ENCODE data around the gene TPM2. TPM values are rescaled to one million over a fixed set of nuclear protein-coding genes. Genes with fewer than 3 reads are reported as not detected.
A peak's percentile ranks its signal among the peaks of the same experiment; 100 is the strongest.

Gene TPM2
- total RNA-seq, 1 donor from 2014 or later, result 174 TPM

DNA sequence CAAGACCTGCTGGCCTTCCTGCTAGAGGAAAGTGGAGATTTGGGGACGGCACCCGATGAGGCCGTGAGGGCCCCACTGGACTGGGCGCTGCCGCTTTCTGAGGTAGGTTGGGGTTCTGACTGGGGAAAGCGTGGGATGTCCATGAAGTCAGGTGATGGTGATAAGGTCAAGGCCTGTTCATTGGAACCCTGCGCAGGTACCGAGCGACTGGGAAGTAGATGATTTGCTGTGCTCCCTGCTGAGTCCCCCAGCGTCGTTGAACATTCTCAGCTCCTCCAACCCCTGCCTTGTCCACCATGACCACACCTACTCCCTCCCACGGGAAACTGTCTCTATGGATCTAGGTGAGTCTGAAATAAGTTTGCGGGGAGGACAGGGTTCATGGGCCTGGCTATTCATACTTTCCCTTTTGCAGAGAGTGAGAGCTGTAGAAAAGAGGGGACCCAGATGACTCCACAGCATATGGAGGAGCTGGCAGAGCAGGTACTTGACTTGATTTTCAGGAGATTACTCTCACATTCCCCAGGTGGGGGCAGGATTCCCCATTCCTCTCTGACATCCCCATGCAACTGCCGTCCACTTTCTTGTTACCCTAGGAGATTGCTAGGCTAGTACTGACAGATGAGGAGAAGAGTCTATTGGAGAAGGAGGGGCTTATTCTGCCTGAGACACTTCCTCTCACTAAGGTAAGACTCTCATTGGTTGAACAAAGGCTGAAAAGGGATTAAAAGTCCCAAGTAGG is 43.2 kb upstream of the TPM2 start:
- Mint-ChIP-seq H3K27ac (peak overlapping the region; percentile 29), H3K4me1 (peaks cover 25% of the 10 kb centered on the region), H3K4me3 (no peak overlapping the region), H3K27me3 (ENCODE audit: insufficient read depth, low read depth) (peaks cover 2% of the 10 kb centered on the region), H3K9me3 (no peaks in the 10 kb centered on the region), H3K36me3 (peaks cover 7% of the 10 kb centered on the region)
- Histone ChIP-seq H3K4me3 (peak overlapping the region; percentile 71), H3K4me2 (peak overlapping the region; percentile 80), H3K9ac (peak overlapping the region; percentile 62), H4K20me1 (ENCODE audit: low read depth) (peaks cover 15% of the 10 kb centered on the region), H3F3A (ENCODE audit: low read depth) (peaks cover 74% of the 10 kb centered on the region), H3K4me1 (peaks cover 38% of the 10 kb centered on the region), H3K79me2 (ENCODE audit: low read depth) (peaks cover 53% of the 10 kb centered on the region), H3K36me3 (no peaks in the 10 kb centered on the region), H2AFZ (replicated peaks) (peak overlapping the region; percentile 37), H3K9me3 (ENCODE audit: low read depth) (no peaks in the 10 kb centered on the region), H3K27me3 (no peaks in the 10 kb centered on the region), H3K27ac (peak overlapping the region; percentile 85)
- TF ChIP-seq CTCF (IDR thresholded peaks at IDR 0.05), result peak; percentile 31
- TF ChIP-seq EZH2 (IDR thresholded peaks at IDR 0.05), result no peak
- TF ChIP-seq EZH2phosphoT487 (IDR thresholded peaks at IDR 0.05), result no peak
- peak; percentile 77 for DNase-seq (ENCODE audit: low spot score)

DNA sequence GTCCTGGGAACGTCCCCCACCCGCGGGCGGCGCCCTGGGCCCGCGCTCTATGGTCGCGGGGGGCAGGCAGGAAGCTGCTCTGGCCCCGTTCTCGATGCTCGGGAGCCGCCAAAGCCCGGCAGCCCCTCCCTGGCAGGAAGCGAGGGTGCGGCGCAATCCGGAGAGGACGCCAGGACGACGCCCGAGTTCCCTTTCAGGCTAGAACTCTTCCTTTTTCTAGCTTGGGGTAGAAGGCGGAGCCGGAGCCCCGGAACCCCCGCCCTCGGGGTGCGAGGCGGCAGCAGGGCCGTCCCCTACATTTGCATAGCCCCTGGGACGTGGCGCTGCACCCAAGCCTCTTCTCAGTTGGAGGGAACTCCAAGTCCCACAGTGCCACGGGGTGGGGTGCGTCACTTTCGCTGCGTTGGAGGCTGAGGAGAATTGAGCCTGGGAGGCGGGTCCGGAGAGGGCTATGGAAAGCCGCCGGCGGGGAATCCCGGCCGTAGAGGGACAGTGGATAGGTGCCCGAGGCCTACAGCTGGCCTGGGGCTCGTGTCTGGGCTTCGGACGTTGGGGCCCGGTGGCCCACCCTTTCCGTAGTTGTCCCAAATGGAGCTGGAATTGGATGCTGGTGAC is 42.6 kb upstream of the TPM2 start, which contains the start of the genes CREB3 and TLN1:
Gene CREB3 (plus strand): TSS at position 482 of the 615 bp plus-strand sequence. CDS start 107 bp downstream, at position 589.
Gene TLN1 (minus strand): TSS at position 11 of the 615 bp plus-strand sequence. CDS start 6,501 bp downstream, outside the sequence.
- TF ChIP-seq CTCF (IDR thresholded peaks at IDR 0.05), result peak; percentile 35
- no peak for TF ChIP-seq EZH2phosphoT487 (IDR thresholded peaks at IDR 0.05)
- no peak for TF ChIP-seq EZH2 (IDR thresholded peaks at IDR 0.05)
- Histone ChIP-seq H3K27ac (peak within 1 kb of the TSS; percentile 85), H2AFZ (replicated peaks) (peak within 1 kb of the TSS; percentile 51), H3K36me3 (no peaks in the 10 kb centered on the region), H3K27me3 (no peaks in the 10 kb centered on the region), H4K20me1 (ENCODE audit: low read depth) (peaks cover 15% of the 10 kb centered on the region), H3K79me2 (ENCODE audit: low read depth) (peaks cover 59% of the 10 kb centered on the region), H3K4me3 (peak within 1 kb of the TSS; percentile 71), H3K4me2 (peak within 1 kb of the TSS; percentile 80), H3K9ac (peak within 1 kb of the TSS; percentile 66), H3K4me1 (peaks cover 43% of the 10 kb centered on the region), H3K9me3 (ENCODE audit: low read depth) (no peaks in the 10 kb centered on the region), H3F3A (ENCODE audit: low read depth) (peaks cover 74% of the 10 kb centered on the region)
- Mint-ChIP-seq H3K4me3 (no peak within 1 kb of the TSS), H3K4me1 (peaks cover 25% of the 10 kb centered on the region), H3K36me3 (peaks cover 2% of the 10 kb centered on the region), H3K27ac (peak within 1 kb of the TSS; percentile 85), H3K27me3 (ENCODE audit: insufficient read depth, low read depth) (peaks cover 2% of the 10 kb centered on the region), H3K9me3 (no peaks in the 10 kb centered on the region)
- DNase-seq (ENCODE audit: low spot score), result peak; percentile 98

- H3K36me3 Mint-ChIP-seq, result peaks cover 2% of the 10 kb centered on the region
- Histone ChIP-seq H3K4me3 (peak overlapping the region; percentile 71), H3K79me2 (ENCODE audit: low read depth) (peaks cover 66% of the 10 kb centered on the region), H3K4me1 (peaks cover 50% of the 10 kb centered on the region), H4K20me1 (ENCODE audit: low read depth) (peaks cover 15% of the 10 kb centered on the region), H3K27me3 (no peaks in the 10 kb centered on the region), H2AFZ (replicated peaks) (peak overlapping the region; percentile 51), H3K4me2 (peak overlapping the region; percentile 80), H3K27ac (peak overlapping the region; percentile 85), H3K9me3 (ENCODE audit: low read depth) (no peaks in the 10 kb centered on the region), H3K36me3 (no peaks in the 10 kb centered on the region), H3F3A (ENCODE audit: low read depth) (peaks cover 70% of the 10 kb centered on the region), H3K9ac (peak overlapping the region; percentile 66)
- peaks cover 2% of the 10 kb centered on the region for H3K27me3 Mint-ChIP-seq (ENCODE audit: insufficient read depth, low read depth)
- peaks cover 25% of the 10 kb centered on the region for H3K4me1 Mint-ChIP-seq
- TF ChIP-seq EZH2 (IDR thresholded peaks at IDR 0.05) (no peak), EZH2phosphoT487 (IDR thresholded peaks at IDR 0.05) (no peak), CTCF (IDR thresholded peaks at IDR 0.05) (no peak)
- no peak for DNase-seq (ENCODE audit: low spot score)
- no peak overlapping the region for H3K4me3 Mint-ChIP-seq
- no peaks in the 10 kb centered on the region for H3K9me3 Mint-ChIP-seq
- peak overlapping the region; percentile 85 for H3K27ac Mint-ChIP-seq
These were observed 41.9 kb upstream of the TPM2 start for GRCh38 chr9:35731415-35732184.

All from neural progenitor cell (in vitro differentiated cells).